B cell (primary cell): ENCODE data around the gene UBE2D1. TPM values are rescaled to one million over a fixed set of nuclear protein-coding genes. Genes with fewer than 3 reads are reported as not detected.
"Not testable (repeated sequence)": the region's sequence is repeated elsewhere in the genome, so short reads cannot be mapped to it uniquely, and the experiment has no call there.

Experiments
- ATAC-seq: fragments of 200-7000 bp; cut with Tn5 transposase; one replicate; pipeline ENCODE4 v1.10.0; 2021; ENCODE audit warnings: low read depth, mild to moderate bottlenecking, moderate number of reproducible peaks, moderate library complexity
- CTCF ChIA-PET: fragments of 350-600 bp; sonication (Branson Sonifier 250); formaldehyde crosslinking; loops from one replicate; lab custom pipeline; 2021; ENCODE audit warnings: antibody characterized with exemption, inconsistent platforms; lab: Charles Lee
- POLR2A ChIA-PET: fragments of 350-600 bp; sonication (Branson Sonifier 250); formaldehyde crosslinking; loops from one replicate; lab custom pipeline; 2021; ENCODE audit warnings: antibody characterized with exemption; lab: Charles Lee
- DNase-seq: peaks from one replicate; pipeline ENCODE4 v3.0.0; 2013
- H2AFZ ChIP-seq: 2 replicates; pipeline ENCODE4 v1.6.1; 2012; ENCODE audit warnings: mild to moderate bottlenecking, low read depth, low read length; ENCODE audit not compliant: insufficient read depth, poor library complexity, severe bottlenecking
- H3K27ac ChIP-seq, 2 donors: 1 replicate in 1 of 2; 2 replicates in 1 of 2; pipeline ENCODE4 v1.5.1; 2012 to 2013; ENCODE audit warnings: low read length in 2 of 2, mild to moderate bottlenecking in 2 of 2, moderate library complexity in 1 of 2
- H3K27me3 ChIP-seq, 4 experiments: fragments of 200-600 bp in 1 of 4; sonication (generic) in 1 of 4; replicated peaks in 1 of 4; 1 replicate in 2 of 4; 2 replicates in 2 of 4; pipeline versions ENCODE4 v1.6.1 to v1.7.0; 2013 to 2016; ENCODE audit warnings: low read length in 3 of 4, mild to moderate bottlenecking in 2 of 4, mixed read lengths in 1 of 4, moderate library complexity in 1 of 4; ENCODE audit not compliant: insufficient read depth in 4 of 4, control insufficient read depth in 3 of 4; ENCODE audit errors: control extremely low read depth in 1 of 4
- H3K36me3 ChIP-seq, 2 experiments: replicated peaks in 1 of 2; 1 replicate in 1 of 2; 2 replicates in 1 of 2; pipeline versions ENCODE4 v1.6.1 to v1.7.1; 2013; ENCODE audit warnings: low read length in 1 of 2; ENCODE audit not compliant: insufficient read depth in 2 of 2, control insufficient read depth in 1 of 2; ENCODE audit errors: control extremely low read depth in 1 of 2, extremely low read depth in 1 of 2
- H3K4me1 ChIP-seq, 2 donors: fragments of 200-600 bp in 1 of 2; sonication (generic) in 1 of 2; 1 replicate in 1 of 2; 2 replicates in 1 of 2; pipeline versions ENCODE4 v1.5.1 to v1.6.1; 2013 to 2017; ENCODE audit warnings: low read length in 2 of 2; ENCODE audit not compliant: control insufficient read depth in 2 of 2, insufficient read depth in 2 of 2
- H3K4me2 ChIP-seq: replicated peaks from 2 replicates; pipeline ENCODE3; 2012; ENCODE audit warnings: mild to moderate bottlenecking, low read depth, low read length; ENCODE audit not compliant: poor library complexity, severe bottlenecking
- H3K4me3 ChIP-seq, 5 experiments: fragments of 200-600 bp in 1 of 5; sonication (generic) in 1 of 5; 1 replicate in 3 of 5; 2 replicates in 2 of 5; pipeline versions ENCODE4 v1.5.1 to v1.7.0; 2011 to 2016; ENCODE audit warnings: low read length in 4 of 5, mild to moderate bottlenecking in 4 of 5, low read depth in 2 of 5, control low read depth in 1 of 5, moderate library complexity in 1 of 5; ENCODE audit not compliant: insufficient read depth in 1 of 5; ENCODE audit errors: control extremely low read depth in 1 of 5, extremely low read depth in 1 of 5
- H3K79me2 ChIP-seq: fragments of 200-600 bp; sonication (generic); one replicate; pipeline ENCODE4 v1.6.0; 2016; ENCODE audit warnings: low read length; ENCODE audit not compliant: control insufficient read depth, insufficient read depth
- H3K9ac ChIP-seq: fragments of 200-600 bp; sonication (generic); 2 replicates; pipeline ENCODE4 v1.6.1; 2017; ENCODE audit warnings: mild to moderate bottlenecking, low read length, moderate library complexity
- H3K9me3 ChIP-seq, 3 donors: one replicate each; pipeline versions ENCODE4 v1.6.1 to v1.7.1; 2013; ENCODE audit warnings: low read length in 2 of 3; ENCODE audit not compliant: control insufficient read depth in 2 of 3, insufficient read depth in 1 of 3; ENCODE audit errors: control extremely low read depth in 1 of 3
- H4K20me1 ChIP-seq: 2 replicates; pipeline ENCODE4 v1.6.0; 2012; ENCODE audit warnings: mild to moderate bottlenecking, low read length; ENCODE audit not compliant: insufficient read depth, control insufficient read depth, poor library complexity, severe bottlenecking
- H3K27ac Mint-ChIP-seq: one replicate; pipeline ENCODE4 v1.8.0; 2021; ENCODE audit warnings: mixed read lengths
- H3K27me3 Mint-ChIP-seq: one replicate; pipeline ENCODE4 v1.8.0; 2021; ENCODE audit warnings: mixed read lengths
- H3K4me1 Mint-ChIP-seq: one replicate; pipeline ENCODE4 v1.8.0; 2021; ENCODE audit warnings: mixed read lengths
- H3K4me3 Mint-ChIP-seq: one replicate; pipeline ENCODE4 v1.8.0; 2021; ENCODE audit warnings: mixed read lengths
- H3K9me3 Mint-ChIP-seq: one replicate; pipeline ENCODE4 v1.8.0; 2022; ENCODE audit warnings: mixed read lengths; ENCODE audit not compliant: insufficient read depth
- CTCF ChIP-seq: fragments of 200-600 bp; IDR thresholded peaks from one replicate; pipeline ENCODE4 v1.8.0; 2022; ENCODE audit warnings: antibody characterized with exemption, mild to moderate bottlenecking
- EZH2 ChIP-seq: IDR thresholded peaks from 2 replicates; pipeline ENCODE4 v1.6.1; 2012; ENCODE audit warnings: borderline replicate concordance, low read depth, mild to moderate bottlenecking, moderate library complexity, low read length; ENCODE audit not compliant: insufficient read depth, poor library complexity, severe bottlenecking
- WGBS: methylation state at CpG from one replicate; pipeline ENCODE4 v1.1.5; 2013; ENCODE audit warnings: missing lambda C conversion rate; ENCODE audit not compliant: insufficient coverage; 5-methylcytosine and 5-hydroxymethylcytosine counted together
- intact Hi-C: fragments of 100-400 bp; cut with micrococcal nuclease; formaldehyde crosslinking; loops from one replicate; pipeline ENCODE4 v1.10.0; 2022
- polyA plus RNA-seq: library from polyadenylated mRNA; depleted of rRNA; stranded (reverse); fragments of >200 nt; gene quantifications from 2 replicates; pipeline ENCODE4 v1.2.3, GENCODE V29; 2012
- total RNA-seq, 2 donors: library from RNA; stranded (reverse); fragments of 120-200 nt in 1 of 2; gene quantifications; 1 replicate in 1 of 2; 2 replicates in 1 of 2; pipeline versions ENCODE4 v1.2.3 to v1.2.4, GENCODE V29; 2013 to 2022

The UBE2D1 gene
- total and polyA plus RNA-seq, 2 donors (not counting 1 experiment from before 2014, with no cell fraction given) = 8.5 to 12.6 TPM

GRCh38 chr10:58415757-58416156 is 81.0 kb downstream of the UBE2D1 start:
- H3K9me3 Mint-ChIP-seq = no peaks in the 10 kb centered on the region
- no peaks in the 10 kb centered on the region for H3K4me1 Mint-ChIP-seq
- peaks cover 14% of the 10 kb centered on the region for H3K27me3 Mint-ChIP-seq
- H4K20me1 ChIP-seq = no peaks in the 10 kb centered on the region
- no peaks in the 10 kb centered on the region for H3K4me1 ChIP-seq
- no peak overlapping the region for H3K4me3 ChIP-seq
- no peak overlapping the region for H3K9ac ChIP-seq
- H3K27ac ChIP-seq = no peak overlapping the region
- TF ChIP-seq CTCF (no peak), EZH2 (no peak)
- ATAC-seq (no peak), DNase-seq (no peak)
- no peak overlapping the region for H3K4me2 ChIP-seq
- H3K36me3 ChIP-seq = no peaks in the 10 kb centered on the region
- intact Hi-C loops = no loop called here
- H3K4me3 Mint-ChIP-seq = no peak overlapping the region
- no peaks in the 10 kb centered on the region for H3K9me3 ChIP-seq
- ChIA-PET CTCF (no interaction called here), POLR2A (no interaction called here)
- H3K27me3 ChIP-seq = peaks cover 0 to 6% (median 2%) of the 10 kb centered on the region in 4 experiments
- H2AFZ ChIP-seq = no peak overlapping the region
- H3K27ac Mint-ChIP-seq = no peak overlapping the region
- H3K79me2 ChIP-seq = no peaks in the 10 kb centered on the region

GRCh38 chr10:58417902-58418301 is 83.1 kb downstream of the UBE2D1 start:
- H4K20me1 ChIP-seq, H3K79me2 ChIP-seq, H3K4me3 ChIP-seq, H3K9ac ChIP-seq, H3K4me1 Mint-ChIP-seq, H3K4me1 ChIP-seq, ATAC-seq, H3K4me2 ChIP-seq, DNase-seq, H3K27ac ChIP-seq, H3K27me3 ChIP-seq, CTCF ChIA-PET, H3K36me3 ChIP-seq, intact Hi-C loops, H2AFZ ChIP-seq, H3K4me3 Mint-ChIP-seq, H3K27ac Mint-ChIP-seq, H3K9me3 Mint-ChIP-seq, POLR2A ChIA-PET, H3K9me3 ChIP-seq: not testable (repeated sequence)
- H3K27me3 Mint-ChIP-seq = peaks cover 17% of the 10 kb centered on the region
- WGBS = no CpG with 5 or more reads among the region's 2 CpGs

Other genes with a start within 250 kb of the UBE2D1 start
- 8.6 and 9.2 TPM in 2 replicates for gene IPMK, start 67.1 kb upstream of the UBE2D1 start, total RNA-seq
- 1.9 and 2.7 TPM in 2 replicates for gene IPMK, start 67.1 kb upstream of the UBE2D1 start, polyA plus RNA-seq
- 6.3 and 7.3 TPM in 2 replicates for gene CISD1, start 65.8 kb upstream of the UBE2D1 start, total RNA-seq
- 4.8 and 6.6 TPM in 2 replicates for gene CISD1, start 65.8 kb upstream of the UBE2D1 start, polyA plus RNA-seq
- 38.4 and 40.6 TPM in 2 replicates for gene TFAM, start 50.4 kb downstream of the UBE2D1 start, total RNA-seq
- gene TFAM, start 50.4 kb downstream of the UBE2D1 start, polyA plus RNA-seq = 8.2 and 13.7 TPM in 2 replicates
- not detected in 2 replicates for gene BICC1, start 177.9 kb downstream of the UBE2D1 start, total RNA-seq
- gene BICC1, start 177.9 kb downstream of the UBE2D1 start, polyA plus RNA-seq = not detected in 2 replicates